Thyroid gland (tissue), 4 donors: ENCODE measurements around the gene ST6GAL2.

Experiments
- POLR2A ChIP-seq, 2 donors: fragments of 450-650 bp; IDR thresholded peaks; one replicate each; pipeline ENCODE4 v1.6.1; 2017; ENCODE audit warnings: antibody characterized with exemption in 2 of 2, mild to moderate bottlenecking in 2 of 2, moderate library complexity in 1 of 2
- TF ChIP-seq, protein P1 (sequence below), 6 experiments: fragments of 200-600 bp in 3 of 6; fragments of 450-650 bp in 3 of 6; sonication (generic) in 3 of 6; IDR thresholded peaks; one replicate each; pipeline ENCODE4 v1.5.1; 2016 to 2019; ENCODE audit warnings: antibody characterized with exemption in 6 of 6, mild to moderate bottlenecking in 2 of 6, inconsistent platforms in 1 of 6, moderate library complexity in 1 of 6

DNA sequence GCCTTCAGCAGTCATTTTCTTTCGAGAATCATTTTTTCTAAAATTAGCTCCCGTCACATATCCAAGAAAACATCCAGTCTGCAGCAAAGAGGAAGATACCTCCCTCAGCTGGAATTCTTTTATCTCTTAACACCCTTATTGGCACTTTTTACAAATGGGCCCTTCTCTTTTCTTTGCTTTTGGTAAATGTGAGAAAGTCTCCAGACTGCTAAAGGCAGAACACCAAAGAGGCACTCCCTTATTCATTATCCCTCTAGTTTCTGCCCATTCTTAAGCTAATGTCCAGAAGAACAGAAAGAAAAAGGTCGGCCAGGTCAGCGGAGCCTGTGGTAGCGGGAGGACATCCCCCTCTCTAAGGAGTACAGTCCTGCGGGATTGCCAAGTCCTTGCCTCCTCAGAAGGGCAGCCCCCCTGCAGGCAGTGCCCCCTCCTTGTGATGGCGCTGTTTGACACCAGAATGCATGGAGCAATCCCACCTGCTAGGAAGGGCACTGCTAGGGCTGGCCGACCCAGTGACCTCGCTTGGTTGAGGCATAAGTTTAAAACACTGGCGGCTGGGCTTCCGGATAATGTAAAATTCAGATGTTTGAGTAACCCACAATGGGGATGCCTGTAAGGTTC, 34.0 kb downstream of the ST6GAL2 start:
- no peak for TF ChIP-seq POLR2A (IDR thresholded peaks at IDR 0.05)
- TF ChIP-seq, protein P1, sequence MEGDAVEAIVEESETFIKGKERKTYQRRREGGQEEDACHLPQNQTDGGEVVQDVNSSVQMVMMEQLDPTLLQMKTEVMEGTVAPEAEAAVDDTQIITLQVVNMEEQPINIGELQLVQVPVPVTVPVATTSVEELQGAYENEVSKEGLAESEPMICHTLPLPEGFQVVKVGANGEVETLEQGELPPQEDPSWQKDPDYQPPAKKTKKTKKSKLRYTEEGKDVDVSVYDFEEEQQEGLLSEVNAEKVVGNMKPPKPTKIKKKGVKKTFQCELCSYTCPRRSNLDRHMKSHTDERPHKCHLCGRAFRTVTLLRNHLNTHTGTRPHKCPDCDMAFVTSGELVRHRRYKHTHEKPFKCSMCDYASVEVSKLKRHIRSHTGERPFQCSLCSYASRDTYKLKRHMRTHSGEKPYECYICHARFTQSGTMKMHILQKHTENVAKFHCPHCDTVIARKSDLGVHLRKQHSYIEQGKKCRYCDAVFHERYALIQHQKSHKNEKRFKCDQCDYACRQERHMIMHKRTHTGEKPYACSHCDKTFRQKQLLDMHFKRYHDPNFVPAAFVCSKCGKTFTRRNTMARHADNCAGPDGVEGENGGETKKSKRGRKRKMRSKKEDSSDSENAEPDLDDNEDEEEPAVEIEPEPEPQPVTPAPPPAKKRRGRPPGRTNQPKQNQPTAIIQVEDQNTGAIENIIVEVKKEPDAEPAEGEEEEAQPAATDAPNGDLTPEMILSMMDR (IDR thresholded peaks at IDR 0.05): no peak
